HepG2 (cell line): ENCODE data around the gene HBM. TPM values are rescaled to one million over a fixed set of nuclear protein-coding genes. Genes with fewer than 3 reads are reported as not detected.
A peak's percentile ranks its signal among the peaks of the same experiment; 100 is the strongest.

Experiments used
- ATAC-seq: fragments of 200-7000 bp; cut with Tn5 transposase; 3 replicates; pipeline ENCODE4 v1.9.1; 2020; ENCODE audit warnings: mild to moderate bottlenecking, moderate library complexity
- BruUV-seq: library from RNA; stranded (reverse); fragments of 400-500 nt; replicated peaks from 2 replicates; lab custom pipeline; 2021; lab: Mats Ljungman, UMichigan
- CTCF ChIA-PET: fragments of 300-600 bp; formaldehyde crosslinking; extraction: SDS; loops from one replicate; lab custom pipeline; 2021; ENCODE audit warnings: low total read pairs, inconsistent platforms, low intra/inter-chr PET ratio; lab: Yijun Ruan, JAX
- POLR2A ChIA-PET: fragments of 350-600 bp; sonication (Branson Sonifier 250); formaldehyde crosslinking; loops from one replicate; lab custom pipeline; 2020; ENCODE audit warnings: antibody characterized with exemption, inconsistent platforms; lab: Yijun Ruan, JAX
- DNase-seq: peaks from one replicate; pipeline ENCODE4 v3.0.0-alpha.2; 2015; ENCODE audit warnings: low spot score
- FAIRE-seq: peaks from 3 replicates; lab custom pipeline; 2011; peaks lifted over from hg19 to GRCh38; lab: Jason Lieb, UNC
- H2AFZ ChIP-seq: one replicate; pipeline ENCODE4 v1.6.1; 2011; ENCODE audit warnings: low read length, inconsistent platforms
- H3K27ac ChIP-seq: fragments of 300-600 bp; 3 replicates; pipeline ENCODE4 v1.8.0; 2011; ENCODE audit warnings: mixed run types, mild to moderate bottlenecking, mixed read lengths, low read length, inconsistent platforms; ENCODE audit not compliant: insufficient read depth; ENCODE audit errors: extremely low read length
- H3K27me3 ChIP-seq, 2 experiments: fragments of 200-600 bp in 1 of 2; 2 replicates in 1 of 2; 3 replicates in 1 of 2; pipeline versions ENCODE4 v1.6.0 to v1.8.0; 2011; ENCODE audit warnings: low read length in 2 of 2, mild to moderate bottlenecking in 2 of 2, moderate library complexity in 2 of 2, inconsistent platforms in 1 of 2; ENCODE audit not compliant: insufficient read depth in 2 of 2, control insufficient read depth in 1 of 2
- H3K36me3 ChIP-seq, 2 experiments: fragments of 200-600 bp in 1 of 2; replicated peaks in 1 of 2; 2 replicates in 1 of 2; 3 replicates in 1 of 2; pipeline versions ENCODE4 v1.5.1 to v1.8.0; 2011; ENCODE audit warnings: low read length in 2 of 2, inconsistent platforms in 1 of 2; ENCODE audit not compliant: insufficient read depth in 2 of 2, control insufficient read depth in 1 of 2
- H3K4me1 ChIP-seq: 2 replicates; pipeline ENCODE4 v1.5.1; 2012; ENCODE audit warnings: low read length, inconsistent platforms; ENCODE audit not compliant: insufficient read depth
- H3K4me2 ChIP-seq: 2 replicates; pipeline ENCODE4 v1.6.0; 2011; ENCODE audit warnings: low read depth, low read length, inconsistent platforms
- H3K4me3 ChIP-seq, 3 experiments: fragments of 200-600 bp in 1 of 3; sonication (generic), shearing (Covaris generic) in 1 of 3; replicated peaks in 1 of 3; 2 replicates each; pipeline ENCODE4 v1.5.1; 2011 to 2016; ENCODE audit warnings: low read length in 3 of 3, inconsistent platforms in 2 of 3, low read depth in 2 of 3, mild to moderate bottlenecking in 2 of 3, control low read depth in 1 of 3, mixed read lengths in 1 of 3; ENCODE audit not compliant: insufficient read depth in 1 of 3
- H3K79me2 ChIP-seq: one replicate; pipeline ENCODE4 v1.6.1; 2011; ENCODE audit warnings: low read length, inconsistent platforms; ENCODE audit not compliant: insufficient read depth
- H3K9ac ChIP-seq: 2 replicates; pipeline ENCODE4 v1.6.0; 2011; ENCODE audit warnings: mild to moderate bottlenecking, low read depth, low read length, inconsistent platforms; ENCODE audit not compliant: insufficient read depth
- H3K9me3 ChIP-seq: 2 replicates; pipeline ENCODE4 v1.5.1; 2012; ENCODE audit warnings: mild to moderate bottlenecking, low read length
- H4K20me1 ChIP-seq: 2 replicates; pipeline ENCODE4 v1.6.0; 2011; ENCODE audit warnings: inconsistent platforms, mild to moderate bottlenecking, low read length, moderate library complexity; ENCODE audit not compliant: insufficient read depth
- AGO2 ChIP-seq: fragments of 200-400 bp; formaldehyde crosslinking; optimal IDR thresholded peaks from 2 replicates; pipeline ENCODE3; 2017; ENCODE audit warnings: mild to moderate bottlenecking, low read depth, low read length, moderate library complexity
- FOXO1 ChIP-seq: sonication (generic); formaldehyde crosslinking; IDR thresholded peaks from 2 replicates; pipeline ENCODE4 v1.4.0; 2020; ENCODE audit warnings: missing genetic modification reagents
- MLX ChIP-seq: IDR thresholded peaks from 2 replicates; pipeline ENCODE4 v1.6.1; 2016
- PCBP1 ChIP-seq: fragments of 200-400 bp; formaldehyde crosslinking; IDR thresholded peaks from 2 replicates; pipeline ENCODE4 v1.6.1; 2017; ENCODE audit warnings: mild to moderate bottlenecking, low read depth, low read length, borderline replicate concordance
- POLR2A ChIP-seq, 2 experiments: IDR thresholded peaks; 2 replicates each; pipeline ENCODE4 v1.6.1; 2011; ENCODE audit warnings: low read depth in 2 of 2, low read length in 2 of 2, mild to moderate bottlenecking in 1 of 2, moderate library complexity in 1 of 2; ENCODE audit not compliant: insufficient read depth in 1 of 2
- RBM22 ChIP-seq: fragments of 200-400 bp; formaldehyde crosslinking; optimal IDR thresholded peaks from 2 replicates; pipeline ENCODE3; 2017; ENCODE audit warnings: mild to moderate bottlenecking, low read length, moderate library complexity
- REXO4 ChIP-seq: sonication (generic); formaldehyde crosslinking; IDR thresholded peaks from 2 replicates; pipeline ENCODE4 v1.8.0; 2022; ENCODE audit warnings: missing genetic modification reagents, mild to moderate bottlenecking, borderline replicate concordance
- SMAD1 ChIP-seq: sonication (generic); formaldehyde crosslinking; IDR thresholded peaks from 2 replicates; pipeline ENCODE4 v1.4.0; 2020; ENCODE audit warnings: missing genetic modification reagents, low read depth, mild to moderate bottlenecking, borderline replicate concordance
- ZBTB33 ChIP-seq: sonication (generic); formaldehyde crosslinking; IDR thresholded peaks from 2 replicates; pipeline ENCODE4 v1.4.0; 2020; ENCODE audit warnings: missing genetic modification reagents
- ZNF253 ChIP-seq: sonication (generic); formaldehyde crosslinking; IDR thresholded peaks from 2 replicates; pipeline ENCODE4 v1.8.0; 2022; ENCODE audit warnings: mild to moderate bottlenecking, missing genetic modification reagents, borderline replicate concordance
- ZNF256 ChIP-seq: sonication (generic); formaldehyde crosslinking; conservative IDR thresholded peaks from 2 replicates; pipeline ENCODE4 v1.4.0; 2020; ENCODE audit warnings: missing genetic modification reagents
- ZNF720 ChIP-seq: sonication (generic); formaldehyde crosslinking; IDR thresholded peaks from 2 replicates; pipeline ENCODE4 v1.4.0; 2020; ENCODE audit warnings: missing genetic modification reagents
- ZNF891 ChIP-seq: sonication (generic); formaldehyde crosslinking; IDR thresholded peaks from 2 replicates; pipeline ENCODE4 v1.5.0; 2020; ENCODE audit warnings: mild to moderate bottlenecking, missing genetic modification reagents
- WGBS: methylation state at CpG from one replicate; pipeline ENCODE4 v1.1.6; 2017; ENCODE audit warnings: low lambda C conversion rate; 5-methylcytosine and 5-hydroxymethylcytosine counted together
- in situ Hi-C: cut with HindIII; loops from 2 replicates; pipeline ENCODE4 v1.10.0; 2017; ENCODE audit warnings: low pct_unique_long_range_greater_than_20kb; ENCODE audit not compliant: extremely low pct_ligation_motif_present
- intact Hi-C: fragments of 100-400 bp; cut with micrococcal nuclease; formaldehyde crosslinking; loops from one replicate; pipeline ENCODE4 v1.10.0; 2022; ENCODE audit not compliant: unreplicated experiment
- polyA plus RNA-seq, 8 experiments: library from polyadenylated mRNA; depleted of rRNA in 3 of 8; stranded (reverse) in 7 of 8; unstranded in 1 of 8; fragments of >200 nt; fragmentation: Illumina TruSeq in 4 of 8; extraction: Trizol in 4 of 8; gene quantifications; 2 replicates each; pipeline versions ENCODE4 v1.2.1 to v1.2.3, GENCODE V29; 2011 to 2016; ENCODE audit warnings: low read depth in 4 of 8, missing spikeins in 1 of 8, mixed read lengths in 1 of 8; ENCODE audit not compliant: insufficient read depth in 1 of 8
- total RNA-seq, 5 experiments: library from RNA; depleted of rRNA; stranded (reverse); fragments of >200 nt; fragmentation: Illumina TruSeq; extraction: Trizol; gene quantifications; 2 replicates each; pipeline ENCODE4 v1.2.3, GENCODE V29; 2016; ENCODE audit warnings: low read depth in 1 of 5

Gene HBM
- total and polyA plus RNA-seq, 2 of the 13 experiments (the other 11 are each of a cell fraction or from before 2014, with no cell fraction given) = not detected

GRCh38 chr16:185691-186090 is 19.9 kb downstream of the HBM start (continued):
- TF ChIP-seq SMAD1 (CRISPR knock-in tag) (no peak), ZNF720 (CRISPR knock-in tag) (no peak), REXO4 (CRISPR knock-in tag) (no peak), FOXO1 (no peak), MLX (CRISPR knock-in tag) (no peak), ZBTB33 (no peak), ZNF891 (CRISPR knock-in tag) (no peak)
- TF ChIP-seq, all 625 proteins: peak for 0

- POLR2A ChIA-PET = no interaction called here
- no peak overlapping the region for H3K9ac ChIP-seq
Observed at GRCh38 chr16:187330-187729, 21.6 kb downstream of the HBM start.

More at GRCh38 chr16:187330-187729, 21.6 kb downstream of the HBM start:
- H3K4me2 ChIP-seq = no peak overlapping the region
- 100% methylated on average over 6 of the region's 8 CpGs for WGBS
- 0 out of 2 replicates have a peak, but pooled peaks cover 4% of the 10 kb centered on the region for H4K20me1 ChIP-seq
- CTCF ChIA-PET = no interaction called here
- no peak overlapping the region for H3K4me3 ChIP-seq
- H2AFZ ChIP-seq = no peak overlapping the region
- peaks cover 23 to 41% of the 10 kb centered on the region in 2 experiments for H3K36me3 ChIP-seq
- H3K4me1 ChIP-seq = no peaks in the 10 kb centered on the region
- no peak overlapping the region for H3K27ac ChIP-seq
- intact Hi-C loops = no loop called here
- TF ChIP-seq ZNF253 (CRISPR knock-in tag) = no peak
- peak; percentile 15 for TF ChIP-seq AGO2
- peak; percentile 26 for TF ChIP-seq RBM22
- TF ChIP-seq PCBP1 = no peak
- 0 out of 4 replicates have a peak, but pooled peaks of 1 of the 2 experiments have one; percentile 24 for TF ChIP-seq POLR2A (IDR thresholded peaks at IDR 0.05; ENCODE audit: insufficient read depth in 1 of 2, low read depth in 2 of 2, low read length in 2 of 2)
- no peak for TF ChIP-seq ZNF256 (CRISPR knock-in tag)
- TF ChIP-seq, all 625 proteins: peak for 3
- H3K27me3 ChIP-seq = no peaks in the 10 kb centered on the region
- no peak for FAIRE-seq
- DNase-seq = no peak
- no peaks in the 10 kb centered on the region for H3K9me3 ChIP-seq
- BruUV-seq = no TSS peak
- no peaks in the 10 kb centered on the region for H3K79me2 ChIP-seq
- ATAC-seq = no peak
- in situ Hi-C loops = no loop called here
